ENCODE measurements around the gene MNT.

The MNT gene

DNA sequence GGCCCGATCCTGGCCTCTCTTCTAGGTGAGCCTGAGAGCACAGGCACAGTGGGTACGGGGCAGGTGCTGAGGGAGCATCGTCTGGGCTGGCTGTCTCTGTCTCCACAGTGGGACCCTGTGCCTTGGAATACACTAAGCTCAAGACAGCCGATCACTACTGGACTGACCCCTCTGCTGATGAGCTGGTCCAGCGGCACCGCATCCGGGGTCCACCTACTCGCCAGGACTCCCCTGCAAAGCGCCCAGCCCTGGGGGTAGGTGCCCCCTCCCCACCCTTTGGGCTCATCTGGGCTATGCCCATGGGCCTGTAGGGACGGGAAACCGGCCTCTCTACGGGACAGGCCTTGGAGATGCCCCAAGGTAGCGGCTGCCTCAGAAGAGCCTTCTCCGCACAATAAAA is 38.0 kb downstream of the MNT start:
- DNase-seq: no peak

DNA sequence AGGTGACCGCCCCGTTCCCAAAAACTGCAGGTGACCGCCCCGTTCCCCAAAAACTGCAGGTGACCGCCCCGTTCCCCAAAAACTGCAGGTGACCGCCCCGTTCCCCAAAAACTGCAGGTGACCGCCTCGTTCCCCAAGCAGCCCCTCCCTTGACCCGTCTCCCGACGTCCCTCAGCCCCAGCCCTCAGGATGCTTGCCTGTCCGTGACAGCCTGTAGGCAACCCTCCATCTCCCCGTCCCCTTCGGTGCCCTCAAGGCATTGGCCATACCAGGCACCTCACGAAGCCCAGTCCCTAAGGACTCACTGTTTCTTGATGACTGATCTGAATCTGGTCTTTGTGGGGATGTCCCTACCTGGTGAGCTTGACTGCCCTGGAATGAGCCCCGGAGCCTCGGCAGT is 38.4 kb downstream of the MNT start:
- DNase-seq: no peak

DNA sequence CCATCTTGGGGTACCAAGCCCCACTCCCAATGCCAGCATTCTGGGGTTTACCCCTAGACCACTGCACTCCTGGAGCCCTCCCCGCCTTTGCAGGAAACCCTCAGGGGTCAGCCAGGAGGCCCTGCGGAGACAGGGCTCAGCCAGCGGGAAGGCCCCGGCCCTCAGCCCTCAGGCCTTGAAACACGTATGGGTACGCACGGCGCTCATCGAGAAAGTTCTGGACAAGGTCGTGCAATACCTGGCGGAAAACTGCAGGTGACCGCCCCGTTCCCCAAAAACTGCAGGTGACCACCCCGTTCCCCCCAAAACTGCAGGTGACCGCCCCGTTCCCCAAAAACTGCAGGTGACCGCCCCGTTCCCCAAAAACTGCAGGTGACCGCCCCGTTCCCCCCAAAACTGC is 38.8 kb downstream of the MNT start:
- no peak for DNase-seq

DNA sequence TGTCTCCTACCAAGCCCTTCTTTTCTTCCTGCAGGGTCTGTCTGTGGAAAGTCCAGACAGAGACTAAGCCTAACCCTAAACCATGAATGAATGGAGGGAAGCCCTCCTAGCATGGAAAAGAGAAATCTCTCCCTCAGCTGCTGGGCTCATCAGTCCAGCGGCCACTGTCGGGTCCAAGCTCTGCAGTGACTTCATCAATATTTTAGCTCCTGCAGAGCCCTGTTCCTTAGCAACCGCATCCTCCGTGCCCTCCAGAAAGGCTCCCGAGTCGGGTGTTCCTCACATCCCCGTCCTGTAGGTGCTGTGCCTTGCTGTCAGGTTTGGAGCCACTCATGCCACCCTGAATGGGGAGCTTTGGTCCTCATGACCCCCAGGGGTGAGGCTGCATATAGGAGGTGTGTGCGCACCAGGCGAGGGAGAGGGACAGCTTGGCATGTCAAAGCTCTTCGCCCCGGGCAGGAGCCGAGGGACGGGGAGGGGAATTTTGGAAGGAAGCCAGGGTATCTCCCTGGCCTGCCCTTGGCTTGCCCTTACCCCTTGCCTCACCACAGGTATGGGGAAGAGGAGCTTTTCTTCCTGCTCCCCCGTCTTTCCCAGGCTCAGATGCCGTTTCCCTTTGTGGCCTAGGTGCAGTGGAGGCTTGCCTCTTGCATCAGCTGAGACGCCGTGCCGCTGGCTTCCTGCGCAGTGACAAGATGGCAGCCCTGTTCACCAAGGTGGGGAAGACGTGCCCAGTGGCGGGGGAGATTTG is 39.7 kb downstream of the MNT start:
- DNase-seq: no peak

DNA sequence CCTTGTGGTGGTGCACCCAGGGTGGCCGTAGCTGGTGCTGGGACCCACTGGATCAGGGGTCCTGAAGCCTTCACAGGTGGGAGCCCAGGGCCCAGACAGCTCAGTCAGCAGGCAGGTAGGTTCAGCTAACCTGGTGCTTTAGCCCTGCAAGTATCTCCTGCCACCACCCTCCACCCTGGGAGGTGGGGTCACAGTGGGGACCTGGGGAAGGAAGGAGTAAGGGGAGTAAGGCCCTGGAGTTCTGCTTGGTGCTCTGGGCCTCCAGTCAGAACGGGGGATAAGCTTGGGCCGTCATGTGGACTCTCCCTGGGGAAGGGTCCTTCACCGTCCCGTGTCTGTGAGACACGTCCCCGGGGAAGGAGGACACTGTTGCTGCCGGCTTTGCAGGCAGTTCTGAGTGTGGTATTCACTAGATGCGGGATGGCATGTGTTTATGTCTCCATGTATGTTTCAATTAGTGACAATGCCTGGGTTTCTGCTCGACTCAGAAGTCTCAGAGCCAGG is 42.9 kb downstream of the MNT start:
- no peak for DNase-seq

DNA sequence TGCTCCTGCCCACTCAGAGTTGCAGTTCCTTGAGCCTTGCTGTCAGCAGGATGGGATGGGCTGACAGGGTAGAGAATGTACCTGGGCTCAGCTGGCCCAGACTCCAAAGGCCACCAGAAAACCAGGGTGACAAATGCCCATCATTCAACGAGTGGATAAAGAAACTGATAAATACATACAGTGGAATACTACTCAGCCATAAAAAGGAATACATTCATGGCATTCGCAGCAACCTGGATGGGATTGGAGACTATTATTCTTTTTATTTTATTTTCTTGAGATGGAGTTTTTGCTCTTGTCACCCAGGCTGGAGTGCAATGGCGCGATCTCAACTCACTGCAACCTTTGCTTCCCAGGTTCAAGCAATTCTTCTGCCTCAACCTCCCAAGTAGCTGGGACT is 43.6 kb downstream of the MNT start:
- DNase-seq: no peak

DNA sequence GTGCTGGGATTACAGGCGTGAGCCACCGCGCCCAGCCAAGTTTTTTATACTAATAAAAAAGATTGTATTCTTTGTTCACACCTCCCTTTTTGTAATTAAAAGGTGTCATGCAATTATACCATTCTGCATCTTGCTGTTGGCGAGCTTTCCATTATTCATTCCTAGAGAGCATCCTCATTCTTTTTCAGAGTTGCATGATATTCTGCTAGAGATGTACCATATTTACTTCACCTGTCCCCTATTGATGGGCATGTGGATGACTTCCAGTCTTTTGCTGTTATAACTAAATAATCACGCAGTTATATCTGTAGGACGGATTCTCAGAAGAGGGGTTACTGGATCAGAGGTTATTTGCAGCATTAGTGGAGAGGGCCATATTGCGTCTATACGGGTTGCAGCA is 46.5 kb downstream of the MNT start:
- DNase-seq: no peak

DNA sequence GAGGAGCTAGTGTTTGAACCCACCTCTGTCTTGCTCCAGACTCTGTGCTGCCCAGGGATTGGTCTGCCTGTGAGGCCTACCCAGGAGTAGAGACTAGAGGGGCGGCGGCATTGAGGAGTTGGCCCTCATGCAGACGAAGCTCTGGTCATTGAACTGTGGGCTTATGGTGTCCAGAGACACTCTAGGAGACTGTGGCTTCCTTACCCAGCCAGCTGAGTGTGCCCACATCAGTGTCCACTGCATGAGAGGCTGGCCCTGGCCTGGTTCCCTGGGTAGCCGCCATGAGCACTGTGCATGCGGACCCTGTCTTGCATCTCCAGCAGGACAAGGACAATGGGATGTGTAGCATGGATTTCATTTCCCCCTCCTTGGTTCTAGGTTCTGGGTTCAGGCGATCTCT is 49.6 kb downstream of the MNT start:
- DNase-seq: no peak

DNA sequence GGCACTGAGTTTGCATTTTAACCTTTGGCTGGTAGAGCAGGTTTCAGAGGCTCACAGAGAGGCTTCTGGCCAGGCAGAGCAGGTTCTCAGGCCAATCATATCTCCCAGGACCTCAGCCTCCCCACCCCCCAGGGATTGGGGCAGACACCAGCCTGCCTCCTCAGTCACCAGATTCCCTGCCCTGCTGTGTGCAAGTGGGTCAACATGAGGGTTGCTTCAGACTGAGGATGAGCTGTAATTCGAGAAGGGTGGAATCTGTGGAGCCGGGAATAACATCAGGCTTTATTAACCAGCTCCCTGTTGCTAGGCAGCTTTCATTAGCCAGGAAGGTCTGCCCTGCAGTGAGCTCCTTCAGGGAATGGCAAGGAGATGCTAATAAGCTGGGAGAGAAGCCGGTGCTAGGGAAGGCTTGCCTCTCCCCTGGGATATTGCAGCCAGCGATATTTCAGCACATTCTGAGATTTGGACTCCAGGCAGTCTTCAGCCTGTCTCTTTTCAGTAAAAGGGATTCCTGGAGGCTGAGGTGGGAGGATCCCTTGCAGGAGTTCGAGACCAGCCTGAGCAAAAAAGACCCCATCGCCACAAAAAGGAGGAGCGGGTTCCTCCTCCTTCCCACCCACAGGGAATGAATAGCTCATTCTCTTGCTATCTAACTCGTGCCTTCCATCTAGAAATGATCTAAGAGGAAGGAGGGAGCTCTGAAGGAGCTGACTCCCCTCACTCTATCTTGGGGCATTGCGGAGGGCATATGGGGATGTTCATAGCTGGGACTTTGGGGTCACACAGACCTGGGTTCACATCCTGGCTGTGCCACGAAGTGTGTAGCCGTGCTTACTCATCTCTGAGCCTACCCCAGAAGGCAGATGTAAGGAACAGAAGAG is 52.8 kb downstream of the MNT start:
- peak; percentile 93 for DNase-seq

DNA sequence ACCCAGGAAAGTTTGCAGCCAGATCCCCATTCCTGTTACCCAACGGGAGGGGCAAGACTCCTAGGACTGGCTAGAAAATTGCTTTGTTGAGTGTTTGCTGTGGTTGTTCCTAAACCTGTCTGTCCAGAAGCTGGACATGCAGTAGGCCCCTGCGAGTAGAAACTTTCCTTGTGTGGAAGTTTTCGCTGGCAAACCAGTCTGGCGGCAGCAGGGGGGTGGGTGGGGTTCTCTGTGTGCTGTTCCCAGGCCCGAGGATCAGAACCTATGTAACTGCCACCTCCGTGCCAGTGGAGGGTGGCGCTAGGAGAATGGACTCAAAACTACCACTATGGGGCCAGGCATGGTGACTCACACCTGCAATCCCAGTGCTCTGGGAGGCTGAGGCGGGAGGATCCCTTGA is 54.4 kb downstream of the MNT start:
- no peak for DNase-seq

DNA sequence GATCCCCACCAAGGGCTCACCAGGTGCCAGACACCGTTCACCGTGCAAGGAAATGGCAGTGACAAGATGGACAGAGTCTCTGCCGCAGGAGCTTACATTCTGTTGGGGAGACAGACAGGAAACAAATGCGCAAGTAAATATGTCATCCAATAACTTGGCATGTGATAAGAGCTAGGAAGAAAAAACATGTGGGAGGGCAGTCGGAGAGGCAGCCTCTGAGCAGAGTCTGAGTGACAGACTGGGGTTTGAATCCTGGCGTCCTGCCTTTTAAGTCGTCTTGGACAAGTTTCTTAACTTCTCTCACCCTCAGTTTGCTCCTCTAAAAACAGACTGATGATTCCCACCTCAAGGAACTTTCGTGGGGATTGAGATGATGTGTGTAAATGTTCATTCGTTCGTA is 56.3 kb downstream of the MNT start:
- DNase-seq: no peak

DNA sequence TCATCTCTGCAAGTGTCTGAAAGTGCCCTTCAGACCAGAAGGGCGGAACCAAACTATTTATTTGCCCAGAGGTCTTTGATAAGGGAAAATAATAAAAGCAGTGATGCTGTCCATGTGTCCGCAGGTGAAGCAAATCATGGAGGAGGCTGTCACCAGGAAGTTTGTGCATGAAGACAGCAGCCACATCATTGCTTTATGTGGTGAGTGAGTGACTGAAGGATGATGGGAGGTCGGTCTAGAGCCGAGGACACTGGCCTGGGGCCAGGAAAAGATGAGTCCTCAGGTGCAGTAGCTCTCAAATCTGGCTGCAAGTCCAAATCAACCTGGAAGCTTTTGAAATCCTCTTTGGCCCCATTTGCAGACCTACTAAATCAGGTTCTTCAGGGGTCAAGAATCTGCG is 57.4 kb downstream of the MNT start:
- DNase-seq: peak; percentile 4

DNA sequence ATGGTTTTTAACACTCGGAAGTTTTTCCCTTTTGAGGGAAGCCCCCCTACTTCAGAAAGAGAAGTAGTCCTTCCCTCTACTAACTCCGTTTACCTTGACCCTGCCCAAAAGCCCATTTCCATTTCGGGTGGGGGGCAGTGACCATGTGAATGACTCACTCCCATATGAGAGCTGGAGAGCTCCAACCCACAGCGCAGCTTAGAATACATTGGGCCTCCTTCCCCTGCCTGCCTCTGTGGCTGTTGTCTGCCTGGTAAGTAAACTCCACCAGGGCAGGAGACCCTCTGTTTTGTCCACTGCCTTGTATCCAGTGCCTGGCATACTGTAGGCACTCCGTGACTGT is 62.6 kb downstream of the MNT start:
- no peak for DNase-seq

DNA sequence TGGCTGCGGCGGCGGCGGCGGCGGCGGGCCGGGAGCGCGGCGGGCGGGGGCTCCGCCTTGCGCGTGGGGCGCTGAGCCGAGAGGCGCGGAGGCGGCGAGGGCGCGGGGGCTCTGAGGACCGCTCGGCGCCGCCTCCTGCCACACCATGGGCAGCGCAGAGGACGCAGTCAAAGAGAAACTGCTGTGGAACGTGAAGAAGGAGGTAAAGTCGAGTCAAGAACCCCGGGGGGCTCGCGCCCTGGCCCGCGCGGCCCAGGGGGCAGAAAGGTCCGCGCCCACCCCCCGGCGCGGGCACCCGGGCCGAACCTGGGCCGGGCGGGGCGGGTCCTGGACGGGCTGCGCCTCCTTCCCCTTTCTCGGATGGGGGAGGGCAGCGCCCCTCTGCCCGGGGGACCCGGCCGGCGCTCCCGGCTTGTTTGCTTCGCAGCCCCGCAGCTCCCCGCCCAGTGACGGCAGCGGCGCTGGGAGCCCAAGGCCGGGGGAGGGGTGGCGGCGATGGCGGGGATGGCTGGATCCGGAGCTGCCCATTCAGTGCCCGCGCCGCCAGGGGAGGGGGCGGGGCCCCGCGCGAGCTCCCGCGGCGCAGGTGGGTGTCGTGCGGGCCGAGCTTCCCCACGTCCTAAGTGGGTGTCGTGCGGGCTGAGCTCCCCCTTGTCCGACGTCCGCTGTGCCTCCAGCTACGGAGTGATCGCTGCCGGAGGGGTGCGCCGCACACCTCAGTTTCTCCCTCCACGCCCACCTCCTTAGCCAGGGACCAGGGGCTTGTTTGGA is 63.1 kb downstream of the MNT start:
- peak; percentile 13 for DNase-seq

DNA sequence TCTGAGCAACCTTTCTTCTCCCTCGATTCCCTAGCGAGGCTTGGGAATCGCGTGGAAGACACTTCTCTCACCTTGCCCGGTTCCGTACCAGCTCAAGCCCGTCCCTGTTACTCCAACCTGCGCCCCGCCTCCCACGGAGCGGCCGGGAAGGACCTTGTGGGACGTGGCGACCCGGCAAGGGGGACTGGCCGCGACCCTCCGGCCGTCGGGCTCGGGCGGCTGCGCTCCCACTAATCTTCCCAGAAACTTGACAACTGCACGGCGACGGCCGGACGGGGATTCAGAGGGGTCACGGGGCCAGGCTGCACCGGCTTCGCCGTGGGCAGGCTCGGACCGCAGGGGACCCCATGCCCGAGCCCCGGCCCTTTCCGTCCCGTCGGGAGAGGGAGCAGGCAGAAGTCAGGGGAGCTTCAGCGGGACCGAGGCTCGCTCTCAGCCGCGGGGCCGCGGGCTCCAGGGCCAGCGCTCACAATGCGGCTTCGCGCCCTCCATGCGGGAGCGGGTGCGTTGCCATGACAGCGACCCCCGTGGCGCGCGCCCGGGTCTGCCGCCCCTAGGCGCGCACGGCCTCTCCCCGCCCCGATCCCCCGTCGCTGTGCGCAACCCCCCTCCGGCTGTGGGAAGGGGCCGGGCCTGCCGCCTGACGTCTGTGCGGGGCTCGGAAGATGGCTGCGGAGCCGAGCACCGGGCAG is 63.9 kb downstream of the MNT start, which contains the start of gene SGSM2:
SGSM2 (plus strand) TSS at position 650 of the 692 bp plus-strand sequence. CDS start 188 bp downstream, outside the sequence.
- peak; percentile 17 for DNase-seq

DNA sequence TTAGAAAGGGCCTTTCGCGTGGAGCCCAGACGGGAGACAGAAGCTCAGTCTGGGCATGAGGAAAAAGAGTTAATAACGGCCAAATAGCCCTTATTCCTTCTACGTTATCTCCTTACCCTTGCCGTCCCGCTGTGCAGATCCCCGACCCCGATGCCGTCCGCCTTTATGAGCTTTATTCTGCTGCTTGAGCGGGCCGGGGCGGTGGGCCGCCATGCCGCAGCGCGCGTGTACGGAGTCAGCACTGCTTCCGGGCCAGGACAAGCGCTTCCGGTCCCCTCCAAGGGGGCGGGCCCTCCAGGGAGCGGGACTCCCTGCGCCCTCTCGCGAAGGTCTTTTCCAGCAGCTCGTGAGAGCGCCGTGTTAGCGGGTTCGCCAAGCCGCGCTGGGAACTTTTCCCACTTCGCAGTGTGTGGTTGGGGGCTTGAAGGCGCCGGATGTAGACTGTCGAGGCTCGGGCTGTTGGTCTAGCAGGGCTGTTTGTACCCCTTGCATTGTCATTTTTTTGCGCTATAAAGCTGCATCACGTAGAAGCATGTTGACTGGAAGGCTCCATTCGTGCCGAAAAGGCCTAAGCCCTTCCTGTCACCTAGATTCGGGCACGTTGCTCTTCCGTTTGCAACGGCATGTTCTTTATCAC is 64.5 kb downstream of the MNT start, which contains the start of gene TSR1:
TSR1 (minus strand) TSS at position 243 of the 637 bp plus-strand sequence; CDS start at position 213, 30 bp downstream.
- DNase-seq: peak; percentile 83

DNA sequence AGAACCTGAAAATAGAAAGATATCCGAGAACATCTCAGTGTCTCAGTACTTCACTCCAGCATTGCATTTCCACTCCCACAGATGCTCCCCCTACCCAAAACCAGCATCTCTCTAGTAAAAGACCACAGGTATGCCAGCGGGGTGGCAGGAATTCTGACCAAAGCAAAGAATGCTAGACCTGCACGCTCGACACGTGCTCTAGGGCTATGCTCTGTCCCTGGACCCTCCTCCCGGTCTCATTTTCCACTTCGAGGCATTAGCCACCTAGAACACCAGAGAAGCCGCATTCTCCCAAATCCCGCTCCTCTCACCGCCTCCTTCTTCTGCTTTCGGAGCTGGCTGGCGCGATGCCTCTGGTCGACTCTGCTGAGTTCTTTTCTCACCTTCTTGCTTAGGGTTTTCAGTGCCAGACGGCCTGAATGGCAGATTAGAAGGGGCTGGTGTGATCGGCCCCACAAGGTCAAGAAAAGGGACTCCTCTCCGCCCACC is 65.1 kb downstream of the MNT start:
- no peak for DNase-seq
